HAP-1 (cell line): ENCODE measurements around the gene CACNG3.

Experiments
- DNase-seq, 2 experiments: peaks; one replicate each; pipeline ENCODE4 v3.0.0-alpha.2; 2016 to 2020; ENCODE audit warnings: low spot score in 2 of 2
- H3K27me3 ChIP-seq: fragments of 250-450 bp; sonication (Bioruptor Pico); 2 replicates; pipeline ENCODE4 v1.5.1; 2020; ENCODE audit warnings: low read depth, mild to moderate bottlenecking, moderate library complexity
- H3K36me3 ChIP-seq: fragments of 250-450 bp; sonication (Bioruptor Pico); replicated peaks from 2 replicates; pipeline ENCODE4 v1.5.1; 2020; ENCODE audit warnings: mild to moderate bottlenecking
- H3K4me1 ChIP-seq: fragments of 250-450 bp; sonication (Bioruptor Pico); 2 replicates; pipeline ENCODE4 v1.5.1; 2020; ENCODE audit warnings: mild to moderate bottlenecking
- H3K4me3 ChIP-seq: fragments of 250-450 bp; sonication (Bioruptor Pico); 2 replicates; pipeline ENCODE4 v1.5.1; 2020; ENCODE audit warnings: mild to moderate bottlenecking, moderate library complexity
- H3K9me3 ChIP-seq: fragments of 250-450 bp; sonication (Bioruptor Pico); 2 replicates; pipeline ENCODE4 v1.5.1; 2020; ENCODE audit warnings: mild to moderate bottlenecking, moderate library complexity
- in situ Hi-C: fragments of 300-500 bp; cut with MboI; formaldehyde crosslinking; loops from 3 replicates; pipeline ENCODE4 v1.14.3; 2020; ENCODE audit warnings: low sequenced_read_pairs, inconsistent platforms, mixed read lengths

CACNG3 gene

GRCh38 chr16:24253192-24253591 lies 2.9 kb upstream of the CACNG3 start:
- Histone ChIP-seq H3K27me3 (no peaks in the 10 kb centered on the region), H3K4me1 (no peaks in the 10 kb centered on the region), H3K4me3 (no peak overlapping the region), H3K36me3 (no peaks in the 10 kb centered on the region), H3K9me3 (no peaks in the 10 kb centered on the region)
- in situ Hi-C loops = loop anchor here (5.0 to 10.0 kb wide), 4 partner anchors 118 to 242 kb away; no protein-coding TSS in a partner anchor
- DNase-seq = peak; percentile 42 to 46

- H3K9me3 ChIP-seq = no peaks in the 10 kb centered on the region
- no peak overlapping the region for H3K4me3 ChIP-seq
- no peaks in the 10 kb centered on the region for H3K36me3 ChIP-seq
- DNase-seq = no peak
- no peaks in the 10 kb centered on the region for H3K27me3 ChIP-seq
- in situ Hi-C loops = loop anchor here (10.0 kb wide), 3 partner anchors 123 to 237 kb away; no protein-coding TSS in a partner anchor
- no peaks in the 10 kb centered on the region for H3K4me1 ChIP-seq
Observed at GRCh38 chr16:24257958-24258357, 1.8 kb downstream of the CACNG3 start.

GRCh38 chr16:24258791-24259190 lies 2.7 kb downstream of the CACNG3 start:
- in situ Hi-C loops = loop anchor here (10.0 kb wide), 3 partner anchors 124 to 236 kb away; no protein-coding TSS in a partner anchor
- Histone ChIP-seq H3K36me3 (no peaks in the 10 kb centered on the region), H3K9me3 (no peaks in the 10 kb centered on the region), H3K4me3 (no peak overlapping the region), H3K27me3 (no peaks in the 10 kb centered on the region), H3K4me1 (no peaks in the 10 kb centered on the region)
- DNase-seq = no peak

- in situ Hi-C loops = no loop called here
- no peaks in the 10 kb centered on the region for H3K9me3 ChIP-seq
- no peaks in the 10 kb centered on the region for H3K27me3 ChIP-seq
- H3K4me1 ChIP-seq = no peaks in the 10 kb centered on the region
- no peak for DNase-seq
- H3K36me3 ChIP-seq = no peaks in the 10 kb centered on the region
- H3K4me3 ChIP-seq = no peak overlapping the region
Observed at GRCh38 chr16:24262816-24263215, 6.7 kb downstream of the CACNG3 start.

GRCh38 chr16:24270721-24271442 lies 14.7 kb downstream of the CACNG3 start:
- in situ Hi-C loops = no loop called here
- Histone ChIP-seq H3K4me1 (no peaks in the 10 kb centered on the region), H3K36me3 (no peaks in the 10 kb centered on the region), H3K27me3 (no peaks in the 10 kb centered on the region), H3K9me3 (no peaks in the 10 kb centered on the region), H3K4me3 (no peak overlapping the region)
- no peak for DNase-seq

- Histone ChIP-seq H3K4me1 (no peaks in the 10 kb centered on the region), H3K9me3 (no peaks in the 10 kb centered on the region), H3K4me3 (no peak overlapping the region), H3K36me3 (no peaks in the 10 kb centered on the region), H3K27me3 (no peaks in the 10 kb centered on the region)
- in situ Hi-C loops = no loop called here
- no peak for DNase-seq
Observed at GRCh38 chr16:24272379-24272778, 16.2 kb downstream of the CACNG3 start.

- H3K4me1 ChIP-seq = no peaks in the 10 kb centered on the region
- no peaks in the 10 kb centered on the region for H3K9me3 ChIP-seq
- H3K27me3 ChIP-seq = no peaks in the 10 kb centered on the region
- DNase-seq = no peak
- H3K4me3 ChIP-seq = no peak overlapping the region
- in situ Hi-C loops = no loop called here
- no peaks in the 10 kb centered on the region for H3K36me3 ChIP-seq
Observed at GRCh38 chr16:24273508-24274182, 17.5 kb downstream of the CACNG3 start.

GRCh38 chr16:24275413-24275812 lies 19.3 kb downstream of the CACNG3 start:
- in situ Hi-C loops = no loop called here
- H3K27me3 ChIP-seq = no peaks in the 10 kb centered on the region
- no peaks in the 10 kb centered on the region for H3K4me1 ChIP-seq
- H3K4me3 ChIP-seq = no peak overlapping the region
- no peaks in the 10 kb centered on the region for H3K9me3 ChIP-seq
- no peak for DNase-seq
- H3K36me3 ChIP-seq = no peaks in the 10 kb centered on the region

- Histone ChIP-seq H3K36me3 (no peaks in the 10 kb centered on the region), H3K27me3 (peaks cover 7% of the 10 kb centered on the region; the same call in 1 of the 2 replicates), H3K4me3 (no peak overlapping the region), H3K9me3 (no peaks in the 10 kb centered on the region), H3K4me1 (no peaks in the 10 kb centered on the region)
- DNase-seq = no peak
- in situ Hi-C loops = no loop called here
Observed at GRCh38 chr16:24279982-24280515, 23.9 kb downstream of the CACNG3 start.

GRCh38 chr16:24281466-24281865 lies 25.3 kb downstream of the CACNG3 start:
- no peak for DNase-seq
- Histone ChIP-seq H3K27me3 (peaks cover 7% of the 10 kb centered on the region; the same call in 1 of the 2 replicates), H3K36me3 (no peaks in the 10 kb centered on the region), H3K4me1 (no peaks in the 10 kb centered on the region), H3K4me3 (no peak overlapping the region), H3K9me3 (no peaks in the 10 kb centered on the region)
- in situ Hi-C loops = no loop called here

GRCh38 chr16:24282141-24282540 lies 26.0 kb downstream of the CACNG3 start:
- in situ Hi-C loops = no loop called here
- H3K36me3 ChIP-seq = no peaks in the 10 kb centered on the region

GRCh38 chr16:24286741-24287405 lies 30.7 kb downstream of the CACNG3 start:
- H3K27me3 ChIP-seq = peaks cover 7% of the 10 kb centered on the region; the same call in 1 of the 2 replicates
- H3K36me3 ChIP-seq = no peaks in the 10 kb centered on the region
- no peak for DNase-seq
- in situ Hi-C loops = no loop called here
- H3K4me3 ChIP-seq = no peak overlapping the region
- H3K9me3 ChIP-seq = no peaks in the 10 kb centered on the region
- H3K4me1 ChIP-seq = no peaks in the 10 kb centered on the region

More at GRCh38 chr16:24282141-24282540, 26.0 kb downstream of the CACNG3 start:
- no peaks in the 10 kb centered on the region for H3K9me3 ChIP-seq
- no peak overlapping the region for H3K4me3 ChIP-seq
- H3K27me3 ChIP-seq = peaks cover 7% of the 10 kb centered on the region; the same call in 1 of the 2 replicates
- no peaks in the 10 kb centered on the region for H3K4me1 ChIP-seq
- no peak for DNase-seq

GRCh38 chr16:24288516-24288915 lies 32.4 kb downstream of the CACNG3 start:
- in situ Hi-C loops = no loop called here
- no peak overlapping the region for H3K4me3 ChIP-seq
- no peaks in the 10 kb centered on the region for H3K36me3 ChIP-seq
- no peaks in the 10 kb centered on the region for H3K9me3 ChIP-seq
- H3K27me3 ChIP-seq = peaks cover 2% of the 10 kb centered on the region; the same call in 1 of the 2 replicates
- no peaks in the 10 kb centered on the region for H3K4me1 ChIP-seq
- DNase-seq = no peak
